Measurements from ENCODE around the gene YKT6. TPM values are rescaled to one million over a fixed set of nuclear protein-coding genes. Genes with fewer than 3 reads are reported as not detected.
"Not testable (repeated sequence)": the region's sequence is repeated elsewhere in the genome, so short reads cannot be mapped to it uniquely, and the experiment has no call there.

Gene YKT6
- total RNA-seq, 1 experiment from 2014 or later: 63.1 TPM

DNA sequence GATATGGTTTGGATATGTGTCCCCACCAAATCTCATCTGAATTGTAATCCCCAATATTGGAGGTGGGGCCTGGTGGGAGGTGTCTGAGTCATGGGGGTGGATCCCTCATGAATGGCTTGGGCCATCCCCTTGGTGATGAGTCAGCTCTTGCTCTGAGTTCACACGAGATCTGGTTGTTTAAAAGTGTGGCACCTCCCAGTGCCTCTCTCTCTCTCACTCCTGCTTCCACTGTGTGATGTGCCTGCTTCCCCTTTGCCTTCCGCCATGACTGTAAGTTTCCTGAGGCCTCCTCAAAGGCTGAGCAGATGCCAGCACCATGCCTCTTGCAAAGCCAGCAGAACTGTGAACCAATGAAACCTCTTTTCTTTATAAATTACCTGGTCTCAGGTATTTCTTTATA lies 6.7 kb upstream of the YKT6 start:
- Histone ChIP-seq H3K4me3 (ENCODE audit: low read length) (no peak overlapping the region), H3K27ac (ENCODE audit: low read length) (no peak overlapping the region), H3K4me1 (ENCODE audit: low read length) (peaks cover 2% of the 10 kb centered on the region; the same call in 1 of the 2 replicates), H2AFZ (ENCODE audit: low read length) (no peak overlapping the region), H3K4me2 (ENCODE audit: low read depth, low read length, poor library complexity, severe bottlenecking) (no peak overlapping the region), H3K79me2 (ENCODE audit: low read length) (no peaks in the 10 kb centered on the region), H3K9ac (ENCODE audit: low read length) (no peak overlapping the region), H3K9me3 (ENCODE audit: low read length) (no peaks in the 10 kb centered on the region), H3K36me3 (ENCODE audit: insufficient read depth, low read length) (no peaks in the 10 kb centered on the region), H4K20me1 (ENCODE audit: insufficient read depth, low read depth, low read length) (no peaks in the 10 kb centered on the region), H3K27me3 (ENCODE audit: low read length) (no peaks in the 10 kb centered on the region), H3K9me2 (replicated peaks; ENCODE audit: insufficient read depth, low read length) (no peaks in the 10 kb centered on the region)
- DNase-seq: peak; percentile 46

- no peak for DNase-seq
- Histone ChIP-seq H3K27ac (ENCODE audit: low read length) (no peak overlapping the region), H4K20me1 (ENCODE audit: insufficient read depth, low read depth, low read length) (no peaks in the 10 kb centered on the region), H3K9ac (ENCODE audit: low read length) (no peak overlapping the region), H3K27me3 (ENCODE audit: low read length) (no peaks in the 10 kb centered on the region), H3K4me2 (ENCODE audit: low read depth, low read length, poor library complexity, severe bottlenecking) (no peak overlapping the region), H3K4me3 (ENCODE audit: low read length) (no peak overlapping the region), H2AFZ (ENCODE audit: low read length) (no peak overlapping the region), H3K4me1 (ENCODE audit: low read length) (peaks cover 2% of the 10 kb centered on the region; the same call in 1 of the 2 replicates), H3K79me2 (ENCODE audit: low read length) (no peaks in the 10 kb centered on the region), H3K9me3 (ENCODE audit: low read length) (no peaks in the 10 kb centered on the region), H3K9me2 (replicated peaks; ENCODE audit: insufficient read depth, low read length) (no peaks in the 10 kb centered on the region), H3K36me3 (ENCODE audit: insufficient read depth, low read length) (no peaks in the 10 kb centered on the region)
Measured at GRCh38 chr7:44194562-44195145, 6.1 kb upstream of the YKT6 start.

DNA sequence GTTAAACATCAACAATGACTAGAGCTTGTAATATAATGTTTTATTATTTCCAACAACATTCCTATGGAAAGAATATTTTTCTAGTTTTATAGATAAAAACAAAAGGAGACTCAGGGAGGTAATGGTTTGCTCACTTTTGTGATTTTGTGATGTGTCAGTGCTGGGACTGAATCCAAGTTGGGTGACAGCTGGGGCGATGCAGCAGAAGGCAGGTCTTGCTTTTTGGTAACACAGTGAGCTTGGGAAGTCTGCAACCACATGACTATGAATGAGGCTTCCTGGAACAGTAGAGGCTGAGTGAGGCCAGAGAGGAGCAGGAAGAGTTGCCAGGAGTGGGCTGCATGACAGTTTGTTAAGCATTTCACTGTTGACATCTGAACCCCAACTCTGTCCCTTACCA lies 4.9 kb upstream of the YKT6 start:
- H3K27me3 ChIP-seq (ENCODE audit: low read length): no peaks in the 10 kb centered on the region
- no peaks in the 10 kb centered on the region; the same call in 1 of the 2 replicates for H4K20me1 ChIP-seq (ENCODE audit: insufficient read depth, low read depth, low read length)
- no peak for DNase-seq
- no peak overlapping the region for H2AFZ ChIP-seq (ENCODE audit: low read length)
- H3K9ac ChIP-seq (ENCODE audit: low read length): no peak overlapping the region
- peaks cover 1% of the 10 kb centered on the region for H3K79me2 ChIP-seq (ENCODE audit: low read length)
- no peak overlapping the region for H3K27ac ChIP-seq (ENCODE audit: low read length)
- peaks cover 2% of the 10 kb centered on the region; the same call in 1 of the 2 replicates for H3K4me1 ChIP-seq (ENCODE audit: low read length)
- no peak overlapping the region for H3K4me3 ChIP-seq (ENCODE audit: low read length)
- H3K9me2 ChIP-seq (replicated peaks; ENCODE audit: insufficient read depth, low read length): no peaks in the 10 kb centered on the region
- no peak overlapping the region for H3K4me2 ChIP-seq (ENCODE audit: low read depth, low read length, poor library complexity, severe bottlenecking)
- H3K9me3 ChIP-seq (ENCODE audit: low read length): no peaks in the 10 kb centered on the region
- H3K36me3 ChIP-seq (ENCODE audit: insufficient read depth, low read length): no peaks in the 10 kb centered on the region

GRCh38 chr7:44196450-44196872 lies 4.3 kb upstream of the YKT6 start:
- Histone ChIP-seq H4K20me1 (ENCODE audit: insufficient read depth, low read depth, low read length) (peaks cover under 1% of the 10 kb centered on the region; the same call in 1 of the 2 replicates), H3K27me3 (ENCODE audit: low read length) (no peaks in the 10 kb centered on the region), H3K4me2 (ENCODE audit: low read depth, low read length, poor library complexity, severe bottlenecking) (no peak overlapping the region), H3K9me3 (ENCODE audit: low read length) (no peaks in the 10 kb centered on the region), H3K79me2 (ENCODE audit: low read length) (peaks cover 7% of the 10 kb centered on the region), H3K4me3 (ENCODE audit: low read length) (no peak overlapping the region), H3K4me1 (ENCODE audit: low read length) (peaks cover 2% of the 10 kb centered on the region; the same call in 1 of the 2 replicates), H2AFZ (ENCODE audit: low read length) (0 out of 2 replicates have a peak overlapping the region, but pooled peaks have one; percentile 6), H3K36me3 (ENCODE audit: insufficient read depth, low read length) (no peaks in the 10 kb centered on the region), H3K27ac (ENCODE audit: low read length) (no peak overlapping the region), H3K9ac (ENCODE audit: low read length) (no peak overlapping the region), H3K9me2 (replicated peaks; ENCODE audit: insufficient read depth, low read length) (no peaks in the 10 kb centered on the region)
- DNase-seq: peak; percentile 79

GRCh38 chr7:44197474-44197873 lies 3.3 kb upstream of the YKT6 start:
- H3K9ac ChIP-seq (ENCODE audit: low read length): no peak overlapping the region
- no peak overlapping the region; the same call in 1 of the 2 replicates for H2AFZ ChIP-seq (ENCODE audit: low read length)
- H3K79me2 ChIP-seq (ENCODE audit: low read length): peaks cover 17% of the 10 kb centered on the region
- peaks cover 12% of the 10 kb centered on the region for H3K4me1 ChIP-seq (ENCODE audit: low read length)
- H3K4me2 ChIP-seq (ENCODE audit: low read depth, low read length, poor library complexity, severe bottlenecking): no peak overlapping the region
- no peak overlapping the region for H3K4me3 ChIP-seq (ENCODE audit: low read length)
- no peak overlapping the region for H3K27ac ChIP-seq (ENCODE audit: low read length)
- H3K9me3 ChIP-seq (ENCODE audit: low read length): no peaks in the 10 kb centered on the region
- no peaks in the 10 kb centered on the region for H3K9me2 ChIP-seq (replicated peaks; ENCODE audit: insufficient read depth, low read length)
- peaks cover 9% of the 10 kb centered on the region for H4K20me1 ChIP-seq (ENCODE audit: insufficient read depth, low read depth, low read length)
- no peaks in the 10 kb centered on the region for H3K36me3 ChIP-seq (ENCODE audit: insufficient read depth, low read length)
- DNase-seq: no peak
- no peaks in the 10 kb centered on the region for H3K27me3 ChIP-seq (ENCODE audit: low read length)

DNA sequence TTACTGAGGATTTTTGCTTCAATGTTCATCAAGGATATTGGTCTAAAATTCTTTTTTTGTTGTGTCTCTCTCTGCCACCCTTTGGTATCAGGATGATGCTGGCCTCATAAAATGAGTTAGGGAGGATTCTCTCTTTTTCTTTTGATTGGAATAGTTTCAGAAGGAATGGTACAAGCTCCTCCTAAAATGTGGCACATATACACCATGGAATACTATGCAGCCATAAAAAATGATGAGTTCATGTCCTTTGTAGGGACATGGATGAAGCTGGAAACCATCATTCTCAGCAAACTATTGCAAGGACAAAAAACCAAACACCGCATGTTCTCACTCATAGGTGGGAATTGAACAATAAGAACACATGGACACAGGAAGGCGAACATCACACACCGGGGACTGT lies 615 bp upstream of the YKT6 start:
- H3K36me3 ChIP-seq (ENCODE audit: insufficient read depth, low read length): peaks cover 10% of the 10 kb centered on the region; the same call in 1 of the 2 replicates
- not testable (repeated sequence) for H3K27me3 ChIP-seq (ENCODE audit: low read length); H3K9me3 ChIP-seq (ENCODE audit: low read length); DNase-seq; H2AFZ ChIP-seq (ENCODE audit: low read length); H3K4me3 ChIP-seq (ENCODE audit: low read length); H3K9me2 ChIP-seq (replicated peaks; ENCODE audit: insufficient read depth, low read length); H3K27ac ChIP-seq (ENCODE audit: low read length); H3K9ac ChIP-seq (ENCODE audit: low read length)
- peaks cover 21% of the 10 kb centered on the region for H3K4me1 ChIP-seq (ENCODE audit: low read length)
- peak overlapping the region; percentile 82 for H3K4me2 ChIP-seq (ENCODE audit: low read depth, low read length, poor library complexity, severe bottlenecking)
- H4K20me1 ChIP-seq (ENCODE audit: insufficient read depth, low read depth, low read length): peaks cover 16% of the 10 kb centered on the region
- peaks cover 43% of the 10 kb centered on the region for H3K79me2 ChIP-seq (ENCODE audit: low read length)

GRCh38 chr7:44201813-44202212 lies 1.0 kb downstream of the YKT6 start:
- no peak for DNase-seq
- Histone ChIP-seq H2AFZ (ENCODE audit: low read length) (no peak overlapping the region), H3K79me2 (ENCODE audit: low read length) (peaks cover 54% of the 10 kb centered on the region), H3K27me3 (ENCODE audit: low read length) (no peaks in the 10 kb centered on the region), H3K4me3 (ENCODE audit: low read length) (peak overlapping the region; percentile 95), H3K9me2 (replicated peaks; ENCODE audit: insufficient read depth, low read length) (no peaks in the 10 kb centered on the region), H3K4me2 (ENCODE audit: low read depth, low read length, poor library complexity, severe bottlenecking) (peak overlapping the region; percentile 82), H4K20me1 (ENCODE audit: insufficient read depth, low read depth, low read length) (peaks cover 16% of the 10 kb centered on the region), H3K27ac (ENCODE audit: low read length) (no peak overlapping the region; the same call in 1 of the 2 replicates), H3K36me3 (ENCODE audit: insufficient read depth, low read length) (peaks cover 24% of the 10 kb centered on the region; the same call in 1 of the 2 replicates), H3K9me3 (ENCODE audit: low read length) (no peaks in the 10 kb centered on the region), H3K4me1 (ENCODE audit: low read length) (peaks cover 29% of the 10 kb centered on the region), H3K9ac (ENCODE audit: low read length) (peak overlapping the region; percentile 93)

DNA sequence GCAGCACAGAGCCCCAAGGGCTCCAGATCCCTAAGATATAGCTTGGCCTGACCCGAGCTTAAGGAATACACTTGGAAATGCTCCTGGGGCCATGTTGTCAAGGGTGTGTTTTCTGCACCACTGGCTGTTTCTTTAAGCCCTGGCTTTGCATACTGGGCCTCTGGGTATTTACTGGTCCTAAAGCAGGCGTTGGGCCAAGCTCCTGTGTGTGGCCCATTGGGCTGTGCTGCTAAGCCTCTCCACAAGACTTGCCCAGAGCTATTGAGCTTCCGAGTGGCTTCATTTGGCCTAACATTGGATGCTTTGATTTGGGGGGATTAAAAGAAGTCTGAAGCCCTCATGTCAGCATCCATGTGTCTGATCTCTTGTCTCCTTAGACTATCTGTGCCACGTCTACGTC lies 5.2 kb downstream of the YKT6 start:
- no peaks in the 10 kb centered on the region for H3K9me3 ChIP-seq (ENCODE audit: low read length)
- no peaks in the 10 kb centered on the region for H3K9me2 ChIP-seq (replicated peaks; ENCODE audit: insufficient read depth, low read length)
- peaks cover 51% of the 10 kb centered on the region for H3K79me2 ChIP-seq (ENCODE audit: low read length)
- H3K4me3 ChIP-seq (ENCODE audit: low read length): no peak overlapping the region
- no peak overlapping the region for H3K27ac ChIP-seq (ENCODE audit: low read length)
- H3K4me2 ChIP-seq (ENCODE audit: low read depth, low read length, poor library complexity, severe bottlenecking): no peak overlapping the region
- H3K27me3 ChIP-seq (ENCODE audit: low read length): no peaks in the 10 kb centered on the region
- H3K9ac ChIP-seq (ENCODE audit: low read length): no peak overlapping the region
- peaks cover 36% of the 10 kb centered on the region; the same call in 1 of the 2 replicates for H3K36me3 ChIP-seq (ENCODE audit: insufficient read depth, low read length)
- H2AFZ ChIP-seq (ENCODE audit: low read length): no peak overlapping the region
- H4K20me1 ChIP-seq (ENCODE audit: insufficient read depth, low read depth, low read length): peaks cover 16% of the 10 kb centered on the region
- peaks cover 29% of the 10 kb centered on the region for H3K4me1 ChIP-seq (ENCODE audit: low read length)
- no peak for DNase-seq

Measured in Karpas-422 (cell line).